Fibroblast of villous mesenchyme (primary cell): ENCODE results near the gene CYP2W1. TPM values are rescaled to one million over a fixed set of nuclear protein-coding genes. Genes with fewer than 3 reads are reported as not detected.

Experiments used
- DNase-seq: peaks from one replicate; pipeline ENCODE4 v3.0.0-alpha.2; 2010; ENCODE audit warnings: low read depth
- H3K4me3 ChIP-seq: 2 replicates; pipeline ENCODE4 v1.5.1; 2011; ENCODE audit warnings: low read depth, mild to moderate bottlenecking, low read length
- CTCF ChIP-seq: IDR thresholded peaks from 2 replicates; pipeline ENCODE4 v1.5.1; 2012; ENCODE audit warnings: low read depth, mild to moderate bottlenecking, low read length; ENCODE audit not compliant: insufficient read depth
- total RNA-seq: library from RNA; depleted of rRNA; stranded (reverse); fragments of >200 nt; gene quantifications from 2 replicates; pipeline ENCODE4 v1.2.3, GENCODE V29; 2012

Gene CYP2W1
- total RNA-seq, 1 donor = under 0.01 TPM

- no peak for DNase-seq
- TF ChIP-seq CTCF = no peak
- H3K4me3 ChIP-seq = no peak overlapping the region
Measured at GRCh38 chr7:1016577-1017531, 33.9 kb downstream of the CYP2W1 start.

- TF ChIP-seq CTCF = no peak
- no peak for DNase-seq
- H3K4me3 ChIP-seq = no peak overlapping the region
Measured at GRCh38 chr7:1017586-1018333, 34.8 kb downstream of the CYP2W1 start.

- no peak overlapping the region for H3K4me3 ChIP-seq
- no peak for DNase-seq
- no peak for TF ChIP-seq CTCF
Measured at GRCh38 chr7:1018334-1018695, 35.3 kb downstream of the CYP2W1 start.

- no peak for TF ChIP-seq CTCF
- no peak for DNase-seq
- H3K4me3 ChIP-seq = no peak overlapping the region
Measured at GRCh38 chr7:1019255-1019785, 36.3 kb downstream of the CYP2W1 start.

- no peak for TF ChIP-seq CTCF
- no peak overlapping the region for H3K4me3 ChIP-seq
- no peak for DNase-seq
Measured at GRCh38 chr7:1019789-1020610, 37.0 kb downstream of the CYP2W1 start.

GRCh38 chr7:1020849-1021251 lies 37.9 kb downstream of the CYP2W1 start:
- no peak for DNase-seq
- peak; percentile 22 for TF ChIP-seq CTCF
- no peak overlapping the region for H3K4me3 ChIP-seq
